ENCODE results near the gene KLHL25. TPM values are rescaled to one million over a fixed set of nuclear protein-coding genes. Genes with fewer than 3 reads are reported as not detected.

Gene KLHL25
- total and polyA plus RNA-seq, 2 experiments from 2014 or later, result 10.9 to 18.0 TPM

DNA sequence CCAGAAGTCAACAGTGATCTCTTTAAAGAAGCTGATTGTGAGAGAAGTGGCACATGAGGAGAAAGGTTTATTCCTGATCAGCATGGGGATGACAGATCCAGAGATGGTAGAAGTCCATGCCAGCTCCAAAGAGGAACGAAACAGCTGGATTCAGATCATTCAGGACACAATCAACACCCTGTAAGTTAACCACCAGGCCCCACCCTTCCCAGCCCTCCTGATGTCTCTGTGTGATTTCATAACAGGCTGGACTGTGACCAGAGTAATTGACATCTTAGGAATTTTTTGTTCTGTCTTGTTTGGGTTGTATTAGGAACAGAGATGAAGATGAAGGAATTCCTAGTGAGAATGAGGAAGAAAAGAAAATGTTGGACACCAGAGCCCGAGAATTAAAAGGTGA lies 67.7 kb downstream of the KLHL25 start:
- Histone ChIP-seq H3K4me3 (no peak overlapping the region), H3K4me1 (ENCODE audit: low read depth) (peaks cover 22% of the 10 kb centered on the region), H3K27me3 (no peaks in the 10 kb centered on the region), H3K9me3 (ENCODE audit: low read depth) (no peaks in the 10 kb centered on the region), H3K36me3 (peaks cover 46% of the 10 kb centered on the region), H3K27ac (peak overlapping the region; percentile 11)
- TF ChIP-seq, protein P1, sequence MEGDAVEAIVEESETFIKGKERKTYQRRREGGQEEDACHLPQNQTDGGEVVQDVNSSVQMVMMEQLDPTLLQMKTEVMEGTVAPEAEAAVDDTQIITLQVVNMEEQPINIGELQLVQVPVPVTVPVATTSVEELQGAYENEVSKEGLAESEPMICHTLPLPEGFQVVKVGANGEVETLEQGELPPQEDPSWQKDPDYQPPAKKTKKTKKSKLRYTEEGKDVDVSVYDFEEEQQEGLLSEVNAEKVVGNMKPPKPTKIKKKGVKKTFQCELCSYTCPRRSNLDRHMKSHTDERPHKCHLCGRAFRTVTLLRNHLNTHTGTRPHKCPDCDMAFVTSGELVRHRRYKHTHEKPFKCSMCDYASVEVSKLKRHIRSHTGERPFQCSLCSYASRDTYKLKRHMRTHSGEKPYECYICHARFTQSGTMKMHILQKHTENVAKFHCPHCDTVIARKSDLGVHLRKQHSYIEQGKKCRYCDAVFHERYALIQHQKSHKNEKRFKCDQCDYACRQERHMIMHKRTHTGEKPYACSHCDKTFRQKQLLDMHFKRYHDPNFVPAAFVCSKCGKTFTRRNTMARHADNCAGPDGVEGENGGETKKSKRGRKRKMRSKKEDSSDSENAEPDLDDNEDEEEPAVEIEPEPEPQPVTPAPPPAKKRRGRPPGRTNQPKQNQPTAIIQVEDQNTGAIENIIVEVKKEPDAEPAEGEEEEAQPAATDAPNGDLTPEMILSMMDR (IDR thresholded peaks at IDR 0.05; ENCODE audit: low read depth, low read length), result no peak
- peak in 1 of 2 donors; percentile 57 for DNase-seq (ENCODE audit: low read depth in 1 of 2, low spot score in 1 of 2)

DNA sequence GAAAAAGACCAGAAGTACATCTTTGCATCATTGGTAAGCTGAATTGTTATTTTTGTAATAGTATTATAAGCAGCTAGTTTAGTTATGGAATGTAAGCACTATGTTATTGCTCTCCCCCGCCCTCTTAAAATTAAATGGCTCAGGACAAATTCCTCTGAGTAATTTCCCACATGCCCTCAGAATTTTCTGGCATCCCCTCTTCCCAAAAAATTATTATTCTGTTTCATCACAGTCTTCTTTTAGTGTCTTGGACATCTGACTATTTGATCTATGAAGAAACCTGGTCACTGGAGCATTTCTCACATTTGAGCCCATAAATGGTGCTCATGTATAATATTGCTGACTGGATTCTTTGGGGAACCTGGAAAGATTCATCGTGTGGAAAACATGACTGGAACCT lies 68.3 kb downstream of the KLHL25 start:
- H3K27me3 ChIP-seq, result no peaks in the 10 kb centered on the region
- H3K27ac ChIP-seq, result no peak overlapping the region
- no peak for DNase-seq (ENCODE audit: low read depth in 1 of 2, low spot score in 1 of 2)
- TF ChIP-seq, protein P1 (IDR thresholded peaks at IDR 0.05; ENCODE audit: low read depth, low read length), result no peak
- no peaks in the 10 kb centered on the region for H3K9me3 ChIP-seq (ENCODE audit: low read depth)
- peaks cover 24% of the 10 kb centered on the region for H3K4me1 ChIP-seq (ENCODE audit: low read depth)
- no peak overlapping the region for H3K4me3 ChIP-seq
- peaks cover 49% of the 10 kb centered on the region for H3K36me3 ChIP-seq

DNA sequence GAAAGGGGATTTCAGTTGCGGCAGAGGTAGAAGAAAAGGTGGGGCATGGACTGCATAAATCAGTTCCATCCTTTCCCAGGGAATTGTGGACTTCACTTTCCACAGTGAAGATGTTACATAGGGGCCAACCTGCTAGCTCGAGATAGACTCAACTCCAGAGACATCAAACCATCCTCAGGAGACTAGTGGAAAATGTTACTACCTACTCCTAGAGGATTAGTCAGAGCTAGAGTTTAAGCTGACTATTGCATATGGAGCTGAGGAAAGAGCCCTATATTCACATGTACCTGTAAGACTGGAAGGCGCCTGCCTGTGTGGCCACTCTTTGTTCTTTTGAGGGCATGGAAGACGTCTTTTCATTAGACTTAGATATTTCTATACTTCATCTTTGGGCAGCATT lies 69.2 kb downstream of the KLHL25 start:
- H3K4me1 ChIP-seq (ENCODE audit: low read depth), result peaks cover 24% of the 10 kb centered on the region
- DNase-seq (ENCODE audit: low read depth in 1 of 2, low spot score in 1 of 2), result no peak
- H3K36me3 ChIP-seq, result peaks cover 47% of the 10 kb centered on the region
- no peaks in the 10 kb centered on the region for H3K9me3 ChIP-seq (ENCODE audit: low read depth)
- no peaks in the 10 kb centered on the region for H3K27me3 ChIP-seq
- TF ChIP-seq, protein P1 (IDR thresholded peaks at IDR 0.05; ENCODE audit: low read depth, low read length), result no peak
- H3K4me3 ChIP-seq, result no peak overlapping the region
- no peak overlapping the region for H3K27ac ChIP-seq

DNA sequence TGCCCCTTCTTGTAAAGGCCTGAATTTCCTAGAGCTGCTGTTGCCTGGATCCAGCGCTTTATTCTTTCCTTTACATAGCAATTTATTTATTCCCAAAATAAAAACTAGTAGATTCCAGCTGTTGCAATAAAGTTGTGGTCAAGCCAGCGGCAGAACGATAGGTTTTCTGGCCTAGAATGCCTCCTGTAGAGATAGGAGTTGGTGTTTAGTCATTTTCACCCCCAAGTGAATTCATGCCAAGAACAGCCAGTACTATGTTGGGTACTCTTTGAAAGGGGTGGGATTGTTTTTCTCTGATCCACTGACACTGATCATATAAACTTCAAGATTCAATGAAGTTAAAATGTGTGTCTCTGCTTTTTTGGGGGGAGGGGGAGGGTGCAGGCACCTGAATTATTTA lies 69.7 kb downstream of the KLHL25 start:
- Histone ChIP-seq H3K27me3 (no peaks in the 10 kb centered on the region), H3K27ac (peak overlapping the region; percentile 77), H3K9me3 (ENCODE audit: low read depth) (no peaks in the 10 kb centered on the region), H3K4me1 (ENCODE audit: low read depth) (peaks cover 24% of the 10 kb centered on the region), H3K4me3 (no peak overlapping the region), H3K36me3 (peaks cover 51% of the 10 kb centered on the region)
- peak in 1 of 2 donors; percentile 89 for DNase-seq (ENCODE audit: low read depth in 1 of 2, low spot score in 1 of 2)
- TF ChIP-seq, protein P1 (IDR thresholded peaks at IDR 0.05; ENCODE audit: low read depth, low read length), result no peak

GRCh38 chr15:85723960-85724945 lies 70.5 kb downstream of the KLHL25 start:
- Histone ChIP-seq H3K27me3 (no peaks in the 10 kb centered on the region), H3K27ac (peak overlapping the region; percentile 77), H3K4me3 (no peak overlapping the region), H3K4me1 (ENCODE audit: low read depth) (peaks cover 24% of the 10 kb centered on the region), H3K36me3 (peaks cover 56% of the 10 kb centered on the region), H3K9me3 (ENCODE audit: low read depth) (no peaks in the 10 kb centered on the region)
- TF ChIP-seq, protein P1 (IDR thresholded peaks at IDR 0.05; ENCODE audit: low read depth, low read length), result peak; percentile 2
- peak in 1 of 2 donors; percentile 41 for DNase-seq (ENCODE audit: low read depth in 1 of 2, low spot score in 1 of 2)

Data from cardiac muscle cell (in vitro differentiated cells and primary cell).